SK-N-SH treated with all-trans-retinoic acid at 6 μM for 48 hours (cell line): ENCODE measurements around the gene HMCN2.
A peak's percentile ranks its signal among the peaks of the same experiment; 100 is the strongest.

Source experiments
- ATAC-seq: fragments of 200-7000 bp; cut with Tn5 transposase; 3 replicates; pipeline ENCODE4 v1.9.1; 2020; ENCODE audit warnings: mild to moderate bottlenecking, moderate library complexity
- ARNTL ChIP-seq: fragments of 450-650 bp; formaldehyde crosslinking; IDR thresholded peaks from 2 replicates; pipeline ENCODE4 v1.5.0; 2020; ENCODE audit warnings: low read depth, mild to moderate bottlenecking, moderate library complexity, borderline replicate concordance
- BACH2 ChIP-seq: fragments of 250-450 bp; sonication (Bioruptor Pico); IDR thresholded peaks from 2 replicates; pipeline ENCODE4 v1.9.0; 2021; ENCODE audit warnings: mild to moderate bottlenecking, borderline replicate concordance
- CSDC2 ChIP-seq: fragments of 250-450 bp; sonication (Bioruptor Pico); IDR thresholded peaks from 2 replicates; pipeline ENCODE4 v1.5.0; 2020; ENCODE audit warnings: mild to moderate bottlenecking, moderate library complexity
- ESRRG ChIP-seq: fragments of 250-450 bp; sonication (Bioruptor Pico); IDR thresholded peaks from 2 replicates; pipeline ENCODE4 v1.6.1; 2021; ENCODE audit warnings: mild to moderate bottlenecking
- GLIS3 ChIP-seq: fragments of 250-450 bp; sonication (Bioruptor Pico); IDR thresholded peaks from 2 replicates; pipeline ENCODE4 v1.5.0; 2020; ENCODE audit warnings: mild to moderate bottlenecking, moderate library complexity
- ISL1 ChIP-seq: fragments of 250-450 bp; sonication (Bioruptor Pico); IDR thresholded peaks from 2 replicates; pipeline ENCODE4 v2.1.2; 2022; ENCODE audit warnings: mild to moderate bottlenecking, moderate library complexity
- OSR1 ChIP-seq: fragments of 250-450 bp; sonication (Bioruptor Pico); IDR thresholded peaks from 2 replicates; pipeline ENCODE4 v1.8.0; 2022; ENCODE audit warnings: moderate library complexity, mild to moderate bottlenecking, inconsistent platforms
- RARB ChIP-seq: fragments of 250-450 bp; sonication (Bioruptor Pico); IDR thresholded peaks from 2 replicates; pipeline ENCODE4 v1.8.0; 2021; ENCODE audit warnings: mild to moderate bottlenecking, moderate library complexity
- SNAI2 ChIP-seq: fragments of 250-450 bp; sonication (Bioruptor Pico); IDR thresholded peaks from 2 replicates; pipeline ENCODE4 v1.5.0; 2020; ENCODE audit warnings: mild to moderate bottlenecking, moderate library complexity
- TCF4 ChIP-seq: fragments of 250-450 bp; sonication (Bioruptor Pico); IDR thresholded peaks from 2 replicates; pipeline ENCODE4 v1.8.0; 2021; ENCODE audit warnings: mild to moderate bottlenecking, moderate library complexity, borderline replicate concordance
- TOX ChIP-seq: fragments of 250-450 bp; sonication (Bioruptor Pico); IDR thresholded peaks from 2 replicates; pipeline ENCODE4 v1.8.0; 2021; ENCODE audit warnings: mild to moderate bottlenecking, moderate library complexity, borderline replicate concordance
- ZFP3 ChIP-seq: fragments of 250-450 bp; sonication (Bioruptor Pico); IDR thresholded peaks from 2 replicates; pipeline ENCODE4 v1.5.0; 2020; ENCODE audit warnings: mild to moderate bottlenecking, moderate library complexity
- ZFP30 ChIP-seq: fragments of 450-650 bp; formaldehyde crosslinking; IDR thresholded peaks from 2 replicates; pipeline ENCODE4 v1.5.0; 2022; ENCODE audit warnings: mild to moderate bottlenecking, moderate library complexity
- ZNF565 ChIP-seq: fragments of 450-650 bp; formaldehyde crosslinking; conservative IDR thresholded peaks from 2 replicates; pipeline ENCODE4 v1.5.0; 2020; ENCODE audit warnings: low read depth, mild to moderate bottlenecking, moderate library complexity
- ZNF70 ChIP-seq: fragments of 450-650 bp; formaldehyde crosslinking; IDR thresholded peaks from 2 replicates; pipeline ENCODE4 v1.5.0; 2020; ENCODE audit warnings: mild to moderate bottlenecking, moderate library complexity
- ZNF8 ChIP-seq: fragments of 450-650 bp; formaldehyde crosslinking; IDR thresholded peaks from 2 replicates; pipeline ENCODE4 v1.5.0; 2020; ENCODE audit warnings: mild to moderate bottlenecking, moderate library complexity
- TF ChIP-seq, protein P1 (sequence below): fragments of 250-450 bp; sonication (Bioruptor Pico); IDR thresholded peaks from 2 replicates; pipeline ENCODE4 v1.5.0; 2020; ENCODE audit warnings: mild to moderate bottlenecking, moderate library complexity
- TF ChIP-seq, protein P2 (sequence below): fragments of 250-450 bp; sonication (Bioruptor Pico); IDR thresholded peaks from 2 replicates; pipeline ENCODE4 v1.5.1; 2021; ENCODE audit warnings: mild to moderate bottlenecking, moderate library complexity
- TF ChIP-seq, protein P3 (sequence below): fragments of 250-450 bp; sonication (Bioruptor Pico); IDR thresholded peaks from 2 replicates; pipeline ENCODE4 v1.5.1; 2020; ENCODE audit warnings: low read depth, mild to moderate bottlenecking, moderate library complexity
- TF ChIP-seq, protein P4 (sequence below): fragments of 250-450 bp; sonication (Bioruptor Pico); IDR thresholded peaks from 2 replicates; pipeline ENCODE4 v1.8.0; 2020; ENCODE audit warnings: mild to moderate bottlenecking, moderate library complexity, borderline replicate concordance

Gene HMCN2

DNA sequence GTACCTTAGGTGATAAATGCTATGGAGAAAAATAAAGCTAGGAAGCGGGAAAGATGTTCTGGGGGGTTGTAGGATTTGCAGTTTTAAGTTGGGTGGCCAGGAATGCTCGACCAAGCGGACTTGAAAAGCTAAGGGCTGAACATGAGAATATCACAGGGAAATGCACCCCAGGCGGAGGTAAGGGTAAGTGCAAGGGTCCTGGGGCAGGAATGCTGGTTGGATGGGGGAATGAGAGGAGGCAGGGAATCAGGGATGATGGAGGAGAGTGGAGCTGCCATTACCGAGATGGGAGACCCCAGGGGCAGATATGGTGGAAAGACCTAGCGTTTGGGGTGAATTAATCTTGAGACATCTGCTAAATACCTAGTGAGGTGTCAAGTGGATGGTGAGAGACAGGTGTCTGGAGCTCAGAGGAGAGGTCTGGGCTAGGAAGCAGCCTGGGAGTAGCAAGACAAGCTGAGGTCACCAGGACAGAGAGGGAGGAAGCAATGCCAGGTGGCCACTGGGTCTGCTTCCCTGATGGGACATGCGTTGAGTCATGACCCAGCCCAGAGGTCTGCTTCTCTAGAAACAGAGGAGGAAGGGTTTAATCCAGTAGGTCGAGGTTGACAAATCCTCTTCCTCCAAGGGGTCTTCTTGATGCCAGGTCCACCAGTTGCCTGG is 101.5 kb downstream of the HMCN2 start:
- no peak for TF ChIP-seq SNAI2 (CRISPR knock-in tag)
- TF ChIP-seq ZNF70 (CRISPR knock-in tag): no peak
- TF ChIP-seq, protein P1, sequence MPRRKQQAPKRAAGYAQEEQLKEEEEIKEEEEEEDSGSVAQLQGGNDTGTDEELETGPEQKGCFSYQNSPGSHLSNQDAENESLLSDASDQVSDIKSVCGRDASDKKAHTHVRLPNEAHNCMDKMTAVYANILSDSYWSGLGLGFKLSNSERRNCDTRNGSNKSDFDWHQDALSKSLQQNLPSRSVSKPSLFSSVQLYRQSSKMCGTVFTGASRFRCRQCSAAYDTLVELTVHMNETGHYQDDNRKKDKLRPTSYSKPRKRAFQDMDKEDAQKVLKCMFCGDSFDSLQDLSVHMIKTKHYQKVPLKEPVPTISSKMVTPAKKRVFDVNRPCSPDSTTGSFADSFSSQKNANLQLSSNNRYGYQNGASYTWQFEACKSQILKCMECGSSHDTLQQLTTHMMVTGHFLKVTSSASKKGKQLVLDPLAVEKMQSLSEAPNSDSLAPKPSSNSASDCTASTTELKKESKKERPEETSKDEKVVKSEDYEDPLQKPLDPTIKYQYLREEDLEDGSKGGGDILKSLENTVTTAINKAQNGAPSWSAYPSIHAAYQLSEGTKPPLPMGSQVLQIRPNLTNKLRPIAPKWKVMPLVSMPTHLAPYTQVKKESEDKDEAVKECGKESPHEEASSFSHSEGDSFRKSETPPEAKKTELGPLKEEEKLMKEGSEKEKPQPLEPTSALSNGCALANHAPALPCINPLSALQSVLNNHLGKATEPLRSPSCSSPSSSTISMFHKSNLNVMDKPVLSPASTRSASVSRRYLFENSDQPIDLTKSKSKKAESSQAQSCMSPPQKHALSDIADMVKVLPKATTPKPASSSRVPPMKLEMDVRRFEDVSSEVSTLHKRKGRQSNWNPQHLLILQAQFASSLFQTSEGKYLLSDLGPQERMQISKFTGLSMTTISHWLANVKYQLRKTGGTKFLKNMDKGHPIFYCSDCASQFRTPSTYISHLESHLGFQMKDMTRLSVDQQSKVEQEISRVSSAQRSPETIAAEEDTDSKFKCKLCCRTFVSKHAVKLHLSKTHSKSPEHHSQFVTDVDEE (CRISPR knock-in tag): no peak
- TF ChIP-seq, protein P2, sequence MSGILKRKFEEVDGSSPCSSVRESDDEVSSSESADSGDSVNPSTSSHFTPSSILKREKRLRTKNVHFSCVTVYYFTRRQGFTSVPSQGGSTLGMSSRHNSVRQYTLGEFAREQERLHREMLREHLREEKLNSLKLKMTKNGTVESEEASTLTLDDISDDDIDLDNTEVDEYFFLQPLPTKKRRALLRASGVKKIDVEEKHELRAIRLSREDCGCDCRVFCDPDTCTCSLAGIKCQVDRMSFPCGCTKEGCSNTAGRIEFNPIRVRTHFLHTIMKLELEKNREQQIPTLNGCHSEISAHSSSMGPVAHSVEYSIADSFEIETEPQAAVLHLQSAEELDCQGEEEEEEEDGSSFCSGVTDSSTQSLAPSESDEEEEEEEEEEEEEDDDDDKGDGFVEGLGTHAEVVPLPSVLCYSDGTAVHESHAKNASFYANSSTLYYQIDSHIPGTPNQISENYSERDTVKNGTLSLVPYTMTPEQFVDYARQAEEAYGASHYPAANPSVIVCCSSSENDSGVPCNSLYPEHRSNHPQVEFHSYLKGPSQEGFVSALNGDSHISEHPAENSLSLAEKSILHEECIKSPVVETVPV (CRISPR knock-in tag): no peak
- no peak for TF ChIP-seq ISL1 (CRISPR knock-in tag)
- TF ChIP-seq ZFP3: no peak
- TF ChIP-seq BACH2 (CRISPR knock-in tag): no peak
- TF ChIP-seq RARB (CRISPR knock-in tag): no peak
- ATAC-seq: no peak

DNA sequence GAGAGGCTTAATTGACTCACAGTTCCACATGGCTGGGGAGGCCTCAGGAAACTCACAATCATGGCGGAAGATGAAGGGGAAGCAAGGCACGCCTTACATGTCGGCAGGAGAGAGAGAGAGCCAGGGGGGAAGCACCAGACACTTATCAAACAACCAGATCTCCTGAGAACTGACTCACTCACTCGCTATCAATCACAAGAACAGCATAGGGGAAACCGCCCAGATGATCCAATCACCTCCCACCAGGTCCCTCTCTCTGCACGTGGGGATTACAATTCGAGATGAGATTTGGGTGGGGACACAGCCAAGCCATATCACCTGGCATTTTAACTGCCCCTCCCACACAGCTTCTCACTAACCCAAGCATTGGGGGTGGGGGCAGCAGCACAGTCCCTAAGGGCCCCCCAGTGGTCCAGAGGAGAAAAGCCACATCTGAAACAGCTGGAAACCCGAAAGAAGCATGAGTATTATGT is 103.1 kb downstream of the HMCN2 start:
- no peak for TF ChIP-seq BACH2 (CRISPR knock-in tag)
- no peak for TF ChIP-seq ESRRG (CRISPR knock-in tag)
- peak; percentile 40; the same call in 2 of the 3 replicates for ATAC-seq

DNA sequence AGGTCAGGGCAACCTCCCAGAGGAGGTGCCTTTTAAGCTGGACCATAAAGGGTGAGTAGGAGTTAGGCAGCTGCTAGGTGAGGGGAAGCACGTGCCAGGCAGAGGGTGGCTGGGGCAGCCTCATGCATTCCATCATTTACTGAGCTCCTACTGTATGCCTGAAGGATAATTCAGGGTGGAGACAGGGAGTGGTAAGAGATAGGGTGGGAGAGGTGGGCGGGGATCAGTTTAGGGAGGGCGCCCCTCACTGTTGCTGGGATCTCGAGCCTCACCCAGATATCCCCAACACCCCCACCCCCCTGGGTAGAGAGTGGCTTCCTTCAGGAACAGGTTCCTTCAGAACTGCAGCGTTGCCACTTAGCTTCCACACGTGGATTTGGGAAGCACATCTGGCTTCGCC is 104.7 kb downstream of the HMCN2 start:
- no peak for ATAC-seq
- TF ChIP-seq ZFP3 (peak; percentile 78; the same call in 1 of the 2 replicates), ZFP30 (CRISPR knock-in tag) (no peak)

DNA sequence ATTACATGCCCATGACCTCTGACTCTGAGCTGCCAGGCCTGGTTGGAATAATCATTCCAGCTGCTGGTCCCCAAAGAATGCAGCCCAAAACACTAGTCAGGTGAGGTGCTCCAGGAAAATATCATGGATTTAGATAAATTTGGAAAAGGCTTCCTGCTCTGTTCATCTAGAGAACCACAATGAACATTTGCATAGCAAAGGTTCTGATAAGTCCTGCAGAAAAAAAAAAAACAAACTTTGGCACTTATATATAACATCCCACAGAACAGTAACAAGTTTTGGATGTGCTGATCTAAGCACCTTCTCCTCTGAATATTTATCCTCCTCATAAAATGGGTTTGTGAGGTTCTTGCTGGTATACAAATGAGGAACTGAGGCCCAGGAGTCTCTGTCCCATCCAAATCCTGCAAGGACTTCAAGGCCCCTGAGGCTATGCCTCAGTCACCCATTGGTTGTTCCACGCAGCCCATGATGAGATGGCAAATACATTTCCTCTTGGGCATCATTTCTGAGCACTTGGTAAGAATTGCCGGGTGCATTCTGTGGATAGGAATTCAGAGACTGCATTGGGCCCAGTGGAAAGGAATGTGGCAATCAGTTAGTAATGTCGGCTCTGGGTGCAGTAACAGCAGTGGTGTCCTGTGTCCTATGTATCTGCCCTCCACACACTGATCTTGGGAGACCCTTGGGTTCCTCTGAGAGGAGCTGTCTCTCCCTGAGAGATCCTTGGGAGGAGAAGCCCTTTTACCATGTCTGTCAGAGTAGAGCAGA is 105.8 kb downstream of the HMCN2 start:
- no peak; the same call in 2 of the 3 replicates for ATAC-seq

DNA sequence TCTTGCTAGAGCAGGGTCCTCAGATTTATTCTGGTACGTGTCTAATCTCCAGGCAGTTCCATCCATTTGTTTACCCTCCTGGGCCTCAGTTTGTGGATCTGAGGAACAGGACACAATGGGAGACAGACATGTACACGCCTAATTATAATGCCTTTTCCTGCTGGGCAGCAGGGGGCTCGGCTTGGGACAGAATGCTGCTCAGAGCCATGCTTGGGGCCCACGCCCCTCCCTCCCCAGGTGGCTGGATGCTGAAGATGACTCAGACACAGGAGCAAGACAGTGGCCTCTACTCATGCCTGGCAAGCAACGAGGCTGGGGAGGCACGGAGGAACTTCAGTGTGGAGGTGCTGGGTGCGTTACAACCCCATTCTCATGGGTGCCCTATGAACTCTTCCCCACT is 106.5 kb downstream of the HMCN2 start:
- no peak for ATAC-seq
- no peak for TF ChIP-seq ZFP30 (CRISPR knock-in tag)
- TF ChIP-seq, protein P3, sequence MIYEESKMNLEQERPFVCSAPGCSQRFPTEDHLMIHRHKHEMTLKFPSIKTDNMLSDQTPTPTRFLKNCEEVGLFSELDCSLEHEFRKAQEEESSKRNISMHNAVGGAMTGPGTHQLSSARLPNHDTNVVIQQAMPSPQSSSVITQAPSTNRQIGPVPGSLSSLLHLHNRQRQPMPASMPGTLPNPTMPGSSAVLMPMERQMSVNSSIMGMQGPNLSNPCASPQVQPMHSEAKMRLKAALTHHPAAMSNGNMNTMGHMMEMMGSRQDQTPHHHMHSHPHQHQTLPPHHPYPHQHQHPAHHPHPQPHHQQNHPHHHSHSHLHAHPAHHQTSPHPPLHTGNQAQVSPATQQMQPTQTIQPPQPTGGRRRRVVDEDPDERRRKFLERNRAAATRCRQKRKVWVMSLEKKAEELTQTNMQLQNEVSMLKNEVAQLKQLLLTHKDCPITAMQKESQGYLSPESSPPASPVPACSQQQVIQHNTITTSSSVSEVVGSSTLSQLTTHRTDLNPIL (CRISPR knock-in tag): no peak
- TF ChIP-seq, protein P2 (CRISPR knock-in tag): no peak
- TF ChIP-seq RARB (CRISPR knock-in tag): no peak
- no peak for TF ChIP-seq ZNF8
- no peak for TF ChIP-seq TCF4 (CRISPR knock-in tag)
- TF ChIP-seq TOX (CRISPR knock-in tag): no peak
- TF ChIP-seq GLIS3: no peak
- no peak for TF ChIP-seq OSR1 (CRISPR knock-in tag)
- TF ChIP-seq ISL1 (CRISPR knock-in tag): no peak
- TF ChIP-seq CSDC2 (CRISPR knock-in tag): no peak
- TF ChIP-seq, protein P4, sequence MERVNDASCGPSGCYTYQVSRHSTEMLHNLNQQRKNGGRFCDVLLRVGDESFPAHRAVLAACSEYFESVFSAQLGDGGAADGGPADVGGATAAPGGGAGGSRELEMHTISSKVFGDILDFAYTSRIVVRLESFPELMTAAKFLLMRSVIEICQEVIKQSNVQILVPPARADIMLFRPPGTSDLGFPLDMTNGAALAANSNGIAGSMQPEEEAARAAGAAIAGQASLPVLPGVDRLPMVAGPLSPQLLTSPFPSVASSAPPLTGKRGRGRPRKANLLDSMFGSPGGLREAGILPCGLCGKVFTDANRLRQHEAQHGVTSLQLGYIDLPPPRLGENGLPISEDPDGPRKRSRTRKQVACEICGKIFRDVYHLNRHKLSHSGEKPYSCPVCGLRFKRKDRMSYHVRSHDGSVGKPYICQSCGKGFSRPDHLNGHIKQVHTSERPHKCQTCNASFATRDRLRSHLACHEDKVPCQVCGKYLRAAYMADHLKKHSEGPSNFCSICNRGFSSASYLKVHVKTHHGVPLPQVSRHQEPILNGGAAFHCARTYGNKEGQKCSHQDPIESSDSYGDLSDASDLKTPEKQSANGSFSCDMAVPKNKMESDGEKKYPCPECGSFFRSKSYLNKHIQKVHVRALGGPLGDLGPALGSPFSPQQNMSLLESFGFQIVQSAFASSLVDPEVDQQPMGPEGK (CRISPR knock-in tag): no peak
- TF ChIP-seq ARNTL (CRISPR knock-in tag): no peak
- no peak for TF ChIP-seq SNAI2 (CRISPR knock-in tag)

More for the DNA sequence above, 105.8 kb downstream of the HMCN2 start:
- TF ChIP-seq, protein P4 (CRISPR knock-in tag): no peak
- no peak for TF ChIP-seq OSR1 (CRISPR knock-in tag)
- no peak for TF ChIP-seq TCF4 (CRISPR knock-in tag)
- TF ChIP-seq ZNF70 (CRISPR knock-in tag): no peak
- no peak for TF ChIP-seq ISL1 (CRISPR knock-in tag)
- no peak for TF ChIP-seq ZNF8
- no peak for TF ChIP-seq ARNTL (CRISPR knock-in tag)
- TF ChIP-seq CSDC2 (CRISPR knock-in tag): no peak
- TF ChIP-seq BACH2 (CRISPR knock-in tag): no peak
- TF ChIP-seq ZNF565 (CRISPR knock-in tag): no peak
